Activated CD4-positive, alpha-beta T cell treated with anti-CD3 and anti-CD28 coated beads, Interleukin-2, amount 50 U/mL, for 16 hours (primary cell): ENCODE data around the gene ZNF845.
A peak's percentile ranks its signal among the peaks of the same experiment; 100 is the strongest.
"Not testable (repeated sequence)": the region's sequence is repeated elsewhere in the genome, so short reads cannot be mapped to it uniquely, and the experiment has no call there.

ENCODE experiments used
- DNase-seq: peaks from one replicate; pipeline ENCODE4 v3.0.0-alpha.2; 2020

Gene ZNF845

GRCh38 chr19:53388168-53388567, 54.6 kb downstream of the ZNF845 start:
- no peak for DNase-seq

- no peak for DNase-seq
Measured at GRCh38 chr19:53388904-53389303, 55.4 kb downstream of the ZNF845 start.

DNA sequence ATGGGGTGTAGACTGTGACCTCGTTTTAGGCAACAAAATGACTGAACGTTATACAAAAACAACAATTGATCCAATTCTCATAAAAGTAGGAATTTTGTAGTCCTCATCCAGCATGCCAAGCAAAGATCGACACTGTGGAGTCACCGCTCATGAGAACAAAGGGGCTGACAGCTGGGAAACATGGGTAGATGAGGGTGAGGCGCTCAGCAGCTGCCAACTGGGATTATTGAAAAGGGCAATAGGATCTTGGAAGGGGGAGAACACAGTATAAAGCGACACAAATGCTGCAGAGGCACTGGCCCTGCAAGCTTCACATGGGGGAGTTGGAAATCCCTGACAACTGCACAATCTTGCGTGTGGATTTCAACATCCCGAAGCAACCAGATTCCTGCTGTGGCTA, 56.0 kb downstream of the ZNF845 start:
- no peak for DNase-seq

DNA sequence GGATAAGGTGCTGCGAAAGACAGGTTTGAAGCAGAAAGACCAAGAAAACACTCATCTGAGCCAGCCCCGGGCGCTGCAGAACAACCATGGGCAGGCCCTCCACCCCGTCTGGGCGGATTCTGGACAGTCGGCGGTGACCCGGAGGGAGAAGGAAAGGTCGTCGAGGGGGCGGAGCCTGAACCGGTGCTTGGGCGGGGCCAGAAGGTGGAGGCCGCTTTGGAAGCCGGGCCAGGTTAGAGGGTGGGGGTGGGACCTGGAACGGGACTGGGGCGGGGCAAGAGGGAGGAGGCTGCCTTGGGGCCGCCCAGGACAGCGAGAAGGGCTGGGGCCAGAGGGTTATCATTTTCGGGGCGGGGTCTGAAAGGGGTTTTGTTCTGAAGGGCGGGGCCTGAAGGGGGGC, 56.4 kb downstream of the ZNF845 start:
- no peak for DNase-seq

- DNase-seq = no peak
Measured at GRCh38 chr19:53394522-53394973, 61.0 kb downstream of the ZNF845 start.

- DNase-seq = peak; percentile 94
Measured at GRCh38 chr19:53394974-53395839, 61.7 kb downstream of the ZNF845 start, which contains the start of gene ZNF765. Gene ZNF765, plus strand, starts transcription at chr19:53395149. Its CDS starts 2,867 bp downstream, at chr19:53398016.

GRCh38 chr19:53395840-53396524, 62.4 kb downstream of the ZNF845 start:
- not testable (repeated sequence) for DNase-seq

GRCh38 chr19:53396525-53396868, 62.9 kb downstream of the ZNF845 start:
- no peak for DNase-seq

GRCh38 chr19:53397918-53398317, 64.4 kb downstream of the ZNF845 start:
- DNase-seq = not testable (repeated sequence)
